Stomach (tissue), 9 donors: Measurements from ENCODE around the gene CCDC61. TPM values are rescaled to one million over a fixed set of nuclear protein-coding genes. Genes with fewer than 3 reads are reported as not detected.

Source experiments
- DNase-seq, 2 donors: peaks; one replicate each; pipeline versions ENCODE4 v3.0.0 to v3.0.0-alpha.2; 2013 to 2019
- H3K27ac ChIP-seq, 5 donors: fragments of 200-600 bp in 4 of 5; sonication (generic) in 4 of 5; one replicate each; pipeline ENCODE4 v1.5.1; 2013 to 2019; ENCODE audit warnings: mild to moderate bottlenecking in 1 of 5, moderate library complexity in 1 of 5
- H3K27me3 ChIP-seq, 3 donors: fragments of 200-600 bp; sonication (generic); one replicate each; pipeline ENCODE4 v1.5.1; 2017 to 2019; ENCODE audit warnings: mixed run types in 1 of 3
- H3K36me3 ChIP-seq, 4 donors: fragments of 200-600 bp; sonication (generic); 1 replicate in 3 of 4; 2 replicates in 1 of 4; pipeline ENCODE4 v1.5.1; 2016 to 2019
- H3K4me1 ChIP-seq, 4 donors: fragments of 200-600 bp; sonication (generic); one replicate each; pipeline ENCODE4 v1.5.1; 2016 to 2019
- H3K4me3 ChIP-seq, 4 donors: fragments of 200-600 bp; sonication (generic) in 3 of 4; one replicate each; pipeline ENCODE4 v1.5.1; 2016 to 2019; ENCODE audit warnings: mild to moderate bottlenecking in 1 of 4
- H3K9me3 ChIP-seq, 4 donors: fragments of 200-600 bp; sonication (generic); one replicate each; pipeline ENCODE4 v1.5.1; 2016 to 2019
- CTCF ChIP-seq, 7 experiments: fragments of 450-650 bp in 4 of 7; fragments of 200-600 bp in 3 of 7; sonication (generic) in 3 of 7; IDR thresholded peaks; one replicate each; pipeline ENCODE4 v1.5.1; 2016 to 2019; ENCODE audit warnings: antibody characterized with exemption in 7 of 7, control low read depth in 2 of 7, mild to moderate bottlenecking in 1 of 7
- EP300 ChIP-seq: sonication (generic); formaldehyde crosslinking; IDR thresholded peaks from one replicate; pipeline ENCODE4 v1.6.1; 2017; ENCODE audit warnings: antibody characterized with exemption
- POLR2A ChIP-seq, 4 donors: fragments of 450-650 bp; IDR thresholded peaks; one replicate each; pipeline ENCODE4 v1.6.1; 2016; ENCODE audit warnings: antibody characterized with exemption in 4 of 4, control low read depth in 2 of 4, mild to moderate bottlenecking in 1 of 4, moderate library complexity in 1 of 4
- POLR2AphosphoS5 ChIP-seq, 3 donors: sonication (generic); formaldehyde crosslinking; IDR thresholded peaks; one replicate each; pipeline ENCODE4 v1.6.1; 2016; ENCODE audit warnings: antibody characterized with exemption in 3 of 3
- WGBS, 5 donors: extraction: QIAGEN DNeasy Blood & Tissue Kit in 3 of 5; methylation state at CpG; one replicate each; pipeline versions ENCODE4 v1.1.5 to v1.1.7; 2013 to 2018; 5-methylcytosine and 5-hydroxymethylcytosine counted together
- intact Hi-C: fragments of 100-400 bp; cut with DNase I; formaldehyde crosslinking; loops from one replicate; pipeline ENCODE4 v1.15.1; 2023; ENCODE audit warnings: low total_unique reads
- polyA plus RNA-seq, 3 donors: library from polyadenylated mRNA; stranded (reverse); fragments of 200-250 nt; gene quantifications; one replicate each; pipeline ENCODE4 v1.2.3, GENCODE V29; 2013
- total RNA-seq, 5 donors: library from RNA; depleted of rRNA; stranded (reverse); fragments of >200 nt; gene quantifications; one replicate each; pipeline versions ENCODE4 v1.1.0 to v1.2.3, GENCODE V29; 2014 to 2016
- donor health status: healthy with polysubstance abuse.
- donor health status: Bipolar disorder and iron deficiency.
- donor health status: healthy.

CCDC61 gene
- total and polyA plus RNA-seq, 8 donors = 2.4 to 38.8 (median 13.2) TPM

GRCh38 chr19:45995715-45996385 lies 583 bp downstream of the CCDC61 start:
- 11 to 12% (median 12%) methylated on average over 13 of the region's 13 CpGs for WGBS, 5 donors
- TF ChIP-seq EP300 = no peak
- TF ChIP-seq POLR2A (IDR thresholded peaks at IDR 0.05) = no peak
- no peak for TF ChIP-seq CTCF (IDR thresholded peaks at IDR 0.05)
- TF ChIP-seq POLR2AphosphoS5 (IDR thresholded peaks at IDR 0.05) = no peak
- peaks cover 0 to 23% (median 0%) of the 10 kb centered on the region in 3 donors for H3K27me3 ChIP-seq
- H3K27ac ChIP-seq = peak overlapping the region; percentile 75 to 88 (median 83)
- peaks cover 17 to 43% (median 32%) of the 10 kb centered on the region in 4 donors for H3K4me1 ChIP-seq
- intact Hi-C loops = no loop called here
- peak in 1 of 2 donors; percentile 39 for DNase-seq
- peak overlapping the region; percentile 68 to 86 (median 80) for H3K4me3 ChIP-seq
- no peaks in the 10 kb centered on the region for H3K9me3 ChIP-seq
- H3K36me3 ChIP-seq = peaks cover 0 to 5% (median 0%) of the 10 kb centered on the region in 4 donors

GRCh38 chr19:45996933-45997332 lies 1.7 kb downstream of the CCDC61 start:
- TF ChIP-seq CTCF (IDR thresholded peaks at IDR 0.05) = no peak
- TF ChIP-seq EP300 = no peak
- TF ChIP-seq POLR2AphosphoS5 (IDR thresholded peaks at IDR 0.05) = no peak
- no peak for TF ChIP-seq POLR2A (IDR thresholded peaks at IDR 0.05)
- DNase-seq = no peak
- H3K36me3 ChIP-seq = peaks cover 0 to 5% (median 0%) of the 10 kb centered on the region in 4 donors

GRCh38 chr19:45998834-45999233 lies 3.6 kb downstream of the CCDC61 start:
- DNase-seq = no peak
- peaks cover 0 to 16% (median 11%) of the 10 kb centered on the region in 4 donors for H3K36me3 ChIP-seq
- H3K4me3 ChIP-seq = no peak overlapping the region
- 84 to 99% (median 90%) methylated on average over 4 of the region's 4 CpGs for WGBS, 5 donors
- intact Hi-C loops = no loop called here
- H3K9me3 ChIP-seq = no peaks in the 10 kb centered on the region
- H3K27ac ChIP-seq = no peak overlapping the region
- H3K27me3 ChIP-seq = peaks cover 0 to 27% (median 0%) of the 10 kb centered on the region in 3 donors
- TF ChIP-seq POLR2AphosphoS5 (IDR thresholded peaks at IDR 0.05) (no peak), EP300 (no peak), CTCF (IDR thresholded peaks at IDR 0.05) (no peak), POLR2A (IDR thresholded peaks at IDR 0.05) (no peak)
- H3K4me1 ChIP-seq = peaks cover 17 to 46% (median 36%) of the 10 kb centered on the region in 4 donors

More at GRCh38 chr19:45996933-45997332, 1.7 kb downstream of the CCDC61 start:
- H3K27ac ChIP-seq = no peak overlapping the region
- peaks cover 0 to 27% (median 0%) of the 10 kb centered on the region in 3 donors for H3K27me3 ChIP-seq
- H3K4me3 ChIP-seq = no peak overlapping the region
- WGBS, 5 donors = 84 to 89% (median 85%) methylated on average over 8 of the region's 8 CpGs
- H3K4me1 ChIP-seq = peaks cover 17 to 46% (median 36%) of the 10 kb centered on the region in 4 donors
- intact Hi-C loops = no loop called here
- H3K9me3 ChIP-seq = no peaks in the 10 kb centered on the region

GRCh38 chr19:45999653-46000121 lies 4.4 kb downstream of the CCDC61 start:
- H3K27ac ChIP-seq = no peak overlapping the region
- TF ChIP-seq POLR2A (IDR thresholded peaks at IDR 0.05) (no peak), POLR2AphosphoS5 (IDR thresholded peaks at IDR 0.05) (no peak), EP300 (no peak), CTCF (IDR thresholded peaks at IDR 0.05) (no peak)
- peaks cover 0 to 22% (median 17%) of the 10 kb centered on the region in 4 donors for H3K36me3 ChIP-seq
- H3K4me1 ChIP-seq = peaks cover 17 to 41% (median 34%) of the 10 kb centered on the region in 4 donors
- intact Hi-C loops = loop anchor here (10.0 kb wide), 1 partner anchor 85 kb away; the partner anchor contains the start of gene NANOS2
- H3K9me3 ChIP-seq = no peaks in the 10 kb centered on the region
- DNase-seq = peak in 1 of 2 donors; percentile 77
- 16 to 23% (median 17%) methylated on average over 14 of the region's 14 CpGs for WGBS, 5 donors
- H3K4me3 ChIP-seq = no peak overlapping the region
- peaks cover 0 to 27% (median 0%) of the 10 kb centered on the region in 3 donors for H3K27me3 ChIP-seq
